Measurements from ENCODE around the gene CDKN2B-AS1. TPM values are rescaled to one million over a fixed set of nuclear protein-coding genes. Genes with fewer than 3 reads are reported as not detected.

CDKN2B-AS1 gene
- total RNA-seq, 1 donor from 2014 or later: not detected

DNA sequence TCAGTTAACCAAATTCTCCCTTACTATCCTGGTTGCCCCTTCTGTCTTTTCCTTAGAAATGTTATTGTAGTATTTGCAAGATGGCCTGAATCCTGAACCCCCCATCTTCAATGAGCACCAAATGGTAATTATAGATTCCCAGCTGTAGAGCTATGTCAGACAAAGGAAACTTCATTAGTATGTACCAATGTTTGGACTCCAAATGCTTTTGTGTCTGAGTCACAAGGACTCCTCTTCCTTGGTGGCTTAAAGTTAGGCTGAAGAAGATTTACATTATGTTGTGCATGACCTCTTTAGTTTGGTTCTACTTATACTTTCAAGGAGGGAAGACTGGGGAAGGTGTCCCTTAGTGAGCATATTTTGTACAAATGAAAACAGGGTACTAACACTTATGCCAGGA is 120.4 kb downstream of the CDKN2B-AS1 start:
- Histone ChIP-seq H4K20me1 (ENCODE audit: low read depth) (no peaks in the 10 kb centered on the region), H3K4me1 (peaks cover 3% of the 10 kb centered on the region), H3K4me3 (no peak overlapping the region), H3F3A (ENCODE audit: low read depth) (no peaks in the 10 kb centered on the region), H3K79me2 (ENCODE audit: low read depth) (no peaks in the 10 kb centered on the region), H3K4me2 (no peak overlapping the region), H2AFZ (replicated peaks) (no peak overlapping the region), H3K9ac (no peak overlapping the region), H3K27me3 (no peaks in the 10 kb centered on the region), H3K36me3 (no peaks in the 10 kb centered on the region), H3K9me3 (ENCODE audit: low read depth) (no peaks in the 10 kb centered on the region), H3K27ac (no peak overlapping the region)
- peaks cover 23% of the 10 kb centered on the region for H3K4me1 Mint-ChIP-seq
- no peaks in the 10 kb centered on the region for H3K9me3 Mint-ChIP-seq
- TF ChIP-seq EZH2phosphoT487 (IDR thresholded peaks at IDR 0.05): no peak
- H3K27me3 Mint-ChIP-seq (ENCODE audit: insufficient read depth, low read depth): no peaks in the 10 kb centered on the region
- DNase-seq (ENCODE audit: low spot score): no peak
- H3K4me3 Mint-ChIP-seq: no peak overlapping the region
- no peak overlapping the region for H3K27ac Mint-ChIP-seq
- no peaks in the 10 kb centered on the region for H3K36me3 Mint-ChIP-seq

DNA sequence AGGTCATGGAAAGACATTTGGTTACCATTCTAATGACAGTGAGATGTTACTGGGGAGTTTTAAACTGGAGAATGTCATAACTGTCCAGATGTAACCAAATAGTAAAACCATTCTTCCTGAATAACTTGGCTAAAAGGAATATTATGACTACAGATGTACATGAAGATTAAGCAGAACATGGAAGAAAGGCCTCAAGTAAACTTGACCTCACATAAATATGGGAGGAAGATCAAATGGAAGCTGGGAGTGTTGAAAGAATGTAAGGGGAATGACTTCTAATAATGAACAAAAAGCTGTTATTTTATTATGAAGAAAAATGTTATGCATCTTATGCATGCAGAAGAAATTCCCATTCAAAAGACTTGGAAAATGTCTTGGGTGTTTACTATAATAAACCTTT is 122.2 kb downstream of the CDKN2B-AS1 start:
- Histone ChIP-seq H3K9me3 (ENCODE audit: low read depth) (no peaks in the 10 kb centered on the region), H3K27ac (no peak overlapping the region), H3K4me3 (no peak overlapping the region), H3K79me2 (ENCODE audit: low read depth) (no peaks in the 10 kb centered on the region), H2AFZ (replicated peaks) (no peak overlapping the region), H3K36me3 (no peaks in the 10 kb centered on the region), H3K4me2 (no peak overlapping the region), H3F3A (ENCODE audit: low read depth) (no peaks in the 10 kb centered on the region), H4K20me1 (ENCODE audit: low read depth) (no peaks in the 10 kb centered on the region), H3K9ac (no peak overlapping the region), H3K4me1 (peaks cover 3% of the 10 kb centered on the region), H3K27me3 (no peaks in the 10 kb centered on the region)
- Mint-ChIP-seq H3K4me3 (no peak overlapping the region), H3K36me3 (no peaks in the 10 kb centered on the region), H3K9me3 (no peaks in the 10 kb centered on the region), H3K4me1 (peaks cover 23% of the 10 kb centered on the region), H3K27me3 (ENCODE audit: insufficient read depth, low read depth) (no peaks in the 10 kb centered on the region), H3K27ac (no peak overlapping the region)
- TF ChIP-seq EZH2 (IDR thresholded peaks at IDR 0.05) (no peak), EZH2phosphoT487 (IDR thresholded peaks at IDR 0.05) (no peak)
- DNase-seq (ENCODE audit: low spot score): no peak

DNA sequence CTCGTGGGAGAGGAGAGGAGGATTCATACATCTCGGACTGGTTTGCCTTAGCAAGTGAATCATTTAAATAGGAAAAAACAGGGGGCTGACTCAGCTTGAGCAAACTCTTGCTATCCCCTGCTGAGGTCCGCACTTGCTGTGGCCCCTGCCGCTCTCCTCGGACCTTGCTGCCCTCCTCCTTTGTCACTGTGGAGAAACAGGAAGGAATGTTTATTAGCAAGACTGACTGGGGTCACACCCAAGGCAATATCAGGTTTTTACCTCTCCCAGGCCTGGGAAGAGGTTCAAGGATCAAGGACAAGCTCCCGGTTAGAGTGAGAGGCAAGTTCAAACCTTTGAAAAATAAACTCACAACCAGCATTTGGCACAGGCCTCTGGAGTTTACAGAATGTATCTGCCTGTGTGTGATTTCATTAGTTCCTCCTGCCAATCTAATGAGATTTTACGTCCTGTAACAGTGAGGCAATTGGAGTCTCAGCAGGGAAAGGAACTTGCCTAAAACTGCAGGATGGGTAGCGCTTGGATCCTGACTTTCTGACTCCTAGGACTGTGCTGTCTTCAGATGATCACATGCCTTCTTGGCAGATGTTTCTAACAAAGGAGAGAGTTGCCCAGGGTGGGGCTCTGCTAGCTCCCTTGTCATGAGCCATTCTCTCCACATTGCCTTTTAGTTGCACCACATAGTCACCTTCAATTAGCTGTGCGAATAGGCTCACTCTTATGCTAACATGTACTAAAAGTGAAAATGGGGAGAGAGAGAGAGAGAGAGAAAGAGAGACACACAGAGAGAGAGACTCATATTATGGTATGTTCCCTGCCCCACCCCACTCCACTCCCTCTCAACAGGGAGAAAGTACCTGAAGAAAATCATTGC is 123.2 kb downstream of the CDKN2B-AS1 start:
- peaks cover 23% of the 10 kb centered on the region for H3K4me1 Mint-ChIP-seq

DNA sequence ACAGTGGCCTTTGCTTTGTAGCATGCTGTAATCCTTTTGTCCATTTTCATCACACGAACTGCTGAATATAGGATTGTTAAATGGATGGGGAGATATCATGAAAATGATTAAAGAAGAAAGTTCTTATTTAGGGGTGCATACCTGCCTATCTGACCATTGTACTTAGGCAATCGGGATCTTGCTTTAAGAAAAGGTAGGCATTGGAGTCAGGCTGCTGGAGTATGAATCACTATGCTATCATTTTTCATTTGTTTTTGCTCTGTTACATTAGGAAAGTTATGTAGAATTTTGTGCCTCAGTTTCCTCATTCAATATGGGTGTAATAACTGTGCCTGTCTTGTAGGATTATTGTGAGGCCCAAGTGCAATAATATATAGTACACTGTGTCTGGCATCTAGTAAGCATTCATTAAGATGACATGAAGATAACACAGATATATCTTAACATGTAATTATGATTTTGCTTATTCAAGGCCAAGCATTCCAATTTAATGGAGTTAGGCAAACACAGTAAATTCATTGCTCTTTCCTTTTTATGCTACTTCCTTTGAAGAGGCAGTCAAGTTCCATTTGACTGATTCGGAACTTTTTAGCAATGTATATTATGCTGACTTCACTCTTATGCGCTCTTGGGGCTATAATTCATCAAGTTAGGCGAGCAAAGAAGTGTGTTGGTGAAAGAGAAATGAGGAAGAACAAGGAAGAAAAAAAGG is 124.4 kb downstream of the CDKN2B-AS1 start:
- no peaks in the 10 kb centered on the region for H3K27me3 Mint-ChIP-seq (ENCODE audit: insufficient read depth, low read depth)
- Histone ChIP-seq H3K4me3 (no peak overlapping the region), H3F3A (ENCODE audit: low read depth) (no peaks in the 10 kb centered on the region), H3K27ac (no peak overlapping the region), H3K27me3 (no peaks in the 10 kb centered on the region), H3K36me3 (no peaks in the 10 kb centered on the region), H3K4me1 (peaks cover 3% of the 10 kb centered on the region), H3K9ac (no peak overlapping the region), H3K9me3 (ENCODE audit: low read depth) (no peaks in the 10 kb centered on the region), H2AFZ (replicated peaks) (no peak overlapping the region), H3K4me2 (no peak overlapping the region), H4K20me1 (ENCODE audit: low read depth) (no peaks in the 10 kb centered on the region), H3K79me2 (ENCODE audit: low read depth) (no peaks in the 10 kb centered on the region)
- DNase-seq (ENCODE audit: low spot score): no peak
- H3K36me3 Mint-ChIP-seq: no peaks in the 10 kb centered on the region
- H3K4me1 Mint-ChIP-seq: peaks cover 23% of the 10 kb centered on the region
- H3K4me3 Mint-ChIP-seq: no peak overlapping the region
- H3K27ac Mint-ChIP-seq: no peak overlapping the region
- no peaks in the 10 kb centered on the region for H3K9me3 Mint-ChIP-seq
- TF ChIP-seq EZH2 (IDR thresholded peaks at IDR 0.05): no peak

More for the DNA sequence above, 123.2 kb downstream of the CDKN2B-AS1 start:
- no peak overlapping the region for H3K4me3 ChIP-seq
- Mint-ChIP-seq H3K9me3 (no peaks in the 10 kb centered on the region), H3K36me3 (no peaks in the 10 kb centered on the region), H3K27ac (no peak overlapping the region), H3K27me3 (ENCODE audit: insufficient read depth, low read depth) (no peaks in the 10 kb centered on the region), H3K4me3 (no peak overlapping the region)
- H4K20me1 ChIP-seq (ENCODE audit: low read depth): no peaks in the 10 kb centered on the region
- no peak for DNase-seq (ENCODE audit: low spot score)
- H3F3A ChIP-seq (ENCODE audit: low read depth): no peaks in the 10 kb centered on the region
- H3K79me2 ChIP-seq (ENCODE audit: low read depth): no peaks in the 10 kb centered on the region
- H3K27ac ChIP-seq: no peak overlapping the region
- TF ChIP-seq, protein P1, sequence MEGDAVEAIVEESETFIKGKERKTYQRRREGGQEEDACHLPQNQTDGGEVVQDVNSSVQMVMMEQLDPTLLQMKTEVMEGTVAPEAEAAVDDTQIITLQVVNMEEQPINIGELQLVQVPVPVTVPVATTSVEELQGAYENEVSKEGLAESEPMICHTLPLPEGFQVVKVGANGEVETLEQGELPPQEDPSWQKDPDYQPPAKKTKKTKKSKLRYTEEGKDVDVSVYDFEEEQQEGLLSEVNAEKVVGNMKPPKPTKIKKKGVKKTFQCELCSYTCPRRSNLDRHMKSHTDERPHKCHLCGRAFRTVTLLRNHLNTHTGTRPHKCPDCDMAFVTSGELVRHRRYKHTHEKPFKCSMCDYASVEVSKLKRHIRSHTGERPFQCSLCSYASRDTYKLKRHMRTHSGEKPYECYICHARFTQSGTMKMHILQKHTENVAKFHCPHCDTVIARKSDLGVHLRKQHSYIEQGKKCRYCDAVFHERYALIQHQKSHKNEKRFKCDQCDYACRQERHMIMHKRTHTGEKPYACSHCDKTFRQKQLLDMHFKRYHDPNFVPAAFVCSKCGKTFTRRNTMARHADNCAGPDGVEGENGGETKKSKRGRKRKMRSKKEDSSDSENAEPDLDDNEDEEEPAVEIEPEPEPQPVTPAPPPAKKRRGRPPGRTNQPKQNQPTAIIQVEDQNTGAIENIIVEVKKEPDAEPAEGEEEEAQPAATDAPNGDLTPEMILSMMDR (IDR thresholded peaks at IDR 0.05): no peak
- TF ChIP-seq EZH2phosphoT487 (IDR thresholded peaks at IDR 0.05) (no peak), EZH2 (IDR thresholded peaks at IDR 0.05) (no peak)
- no peak overlapping the region for H3K9ac ChIP-seq
- H3K27me3 ChIP-seq: no peaks in the 10 kb centered on the region
- no peak overlapping the region for H2AFZ ChIP-seq (replicated peaks)
- H3K36me3 ChIP-seq: no peaks in the 10 kb centered on the region
- no peaks in the 10 kb centered on the region for H3K9me3 ChIP-seq (ENCODE audit: low read depth)
- H3K4me2 ChIP-seq: no peak overlapping the region
- peaks cover 3% of the 10 kb centered on the region for H3K4me1 ChIP-seq

All from neural progenitor cell (in vitro differentiated cells).